Muscle of arm (tissue), 12 donors: ENCODE measurements around the gene CABP4. TPM values are rescaled to one million over a fixed set of nuclear protein-coding genes. Genes with fewer than 3 reads are reported as not detected.

Experiments used
- DNase-seq: peaks from one replicate; pipeline ENCODE4 v3.0.0-alpha.2; 2013
- polyA plus RNA-seq, 12 donors: library from polyadenylated mRNA; unstranded; fragments of 120-200 nt; gene quantifications; one replicate each; pipeline ENCODE4 v1.2.1, GENCODE V29; 2013; ENCODE audit not compliant: insufficient read length in 12 of 12

CABP4 gene
- polyA plus RNA-seq, 12 donors = 0.41 to 1.7 (median 1.0) TPM; not detected in 2

DNA sequence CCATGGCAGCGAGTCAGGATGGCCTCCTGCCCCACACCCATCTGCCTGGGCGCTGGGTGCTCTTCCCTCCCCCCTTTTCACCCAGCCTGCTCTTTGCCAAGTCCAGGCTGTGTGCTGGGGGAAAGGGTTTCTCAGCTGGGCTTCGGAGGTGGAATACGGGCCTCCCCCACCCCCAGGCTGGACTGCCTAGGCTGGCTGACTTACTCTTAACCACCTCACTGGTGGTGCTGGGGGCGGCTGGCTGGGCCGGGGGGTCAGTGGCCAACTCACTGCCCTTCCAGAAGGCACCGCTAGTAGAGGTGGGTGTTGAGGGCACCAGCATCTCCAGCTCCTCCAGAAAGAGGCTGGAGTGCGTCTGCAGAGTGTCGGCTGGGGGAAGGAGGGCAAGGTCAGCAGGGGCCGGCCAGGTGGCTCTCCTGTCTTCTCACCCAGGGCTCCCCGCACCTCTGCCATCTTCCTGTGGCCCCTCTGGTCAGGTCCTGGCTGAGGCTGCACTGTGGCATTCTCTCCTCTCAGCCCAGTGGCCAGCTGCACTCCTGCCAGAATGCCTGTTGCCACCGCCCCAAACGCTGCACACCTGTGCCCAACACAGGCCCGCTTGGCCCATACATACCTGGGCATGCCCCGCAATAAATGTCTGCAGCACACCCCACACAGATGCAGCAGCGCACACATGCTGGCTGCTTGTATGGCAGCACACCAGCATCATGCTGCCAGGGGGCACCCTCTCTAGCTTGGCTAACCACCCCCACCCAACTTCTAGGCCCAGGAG is 40.3 kb downstream of the CABP4 start:
- no peak for DNase-seq

DNA sequence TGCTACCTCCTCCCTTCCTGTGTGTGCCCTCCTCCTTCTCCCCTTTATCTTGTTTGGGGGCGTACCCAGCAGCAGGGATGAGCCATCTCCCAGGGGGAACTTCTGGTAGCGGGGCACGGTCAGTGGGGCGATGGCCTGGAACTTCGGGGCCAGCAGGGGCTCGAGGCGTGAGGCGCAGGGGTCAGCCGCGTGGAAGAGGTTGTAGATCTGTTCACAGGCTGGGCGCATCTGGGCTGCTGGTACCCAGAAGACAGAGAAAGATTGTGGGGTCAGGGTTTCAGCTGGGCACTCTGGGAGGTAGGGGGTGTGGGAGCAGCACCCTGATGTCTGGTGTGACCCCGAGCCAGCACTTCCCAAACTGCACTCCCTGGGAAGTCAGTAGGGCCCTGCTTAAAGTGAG is 41.0 kb downstream of the CABP4 start:
- no peak for DNase-seq

DNA sequence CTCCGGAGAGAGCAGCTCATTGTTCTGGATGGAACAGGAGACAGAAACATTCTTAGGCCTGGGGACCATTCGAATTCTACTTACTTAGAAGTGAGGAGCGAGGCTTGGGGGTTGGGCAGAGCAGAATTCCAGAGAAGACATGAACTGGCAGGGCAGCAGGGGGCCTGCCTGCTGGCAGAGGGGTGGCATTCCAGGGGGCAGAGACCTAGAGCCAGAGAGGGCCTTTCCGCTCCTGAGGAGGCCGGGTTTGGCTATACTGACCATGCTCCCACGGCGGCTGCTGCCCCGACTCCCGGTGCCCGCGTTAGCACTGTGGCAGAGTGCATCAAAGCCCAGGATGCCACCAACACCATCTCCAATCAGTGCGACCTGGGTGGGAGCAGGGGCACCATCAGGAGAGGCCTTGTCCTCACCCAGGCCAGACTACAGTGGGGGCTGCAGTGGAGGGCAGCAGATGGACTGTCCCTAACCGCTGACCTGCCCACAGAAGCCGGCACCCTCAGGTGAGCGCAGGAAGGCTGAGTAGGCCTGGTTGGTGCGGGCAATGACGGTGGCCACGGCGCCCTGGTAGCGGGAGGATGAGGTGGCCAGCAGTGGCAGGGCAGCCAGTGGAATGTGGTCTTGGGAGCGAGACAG is 42.6 kb downstream of the CABP4 start:
- DNase-seq = no peak

DNA sequence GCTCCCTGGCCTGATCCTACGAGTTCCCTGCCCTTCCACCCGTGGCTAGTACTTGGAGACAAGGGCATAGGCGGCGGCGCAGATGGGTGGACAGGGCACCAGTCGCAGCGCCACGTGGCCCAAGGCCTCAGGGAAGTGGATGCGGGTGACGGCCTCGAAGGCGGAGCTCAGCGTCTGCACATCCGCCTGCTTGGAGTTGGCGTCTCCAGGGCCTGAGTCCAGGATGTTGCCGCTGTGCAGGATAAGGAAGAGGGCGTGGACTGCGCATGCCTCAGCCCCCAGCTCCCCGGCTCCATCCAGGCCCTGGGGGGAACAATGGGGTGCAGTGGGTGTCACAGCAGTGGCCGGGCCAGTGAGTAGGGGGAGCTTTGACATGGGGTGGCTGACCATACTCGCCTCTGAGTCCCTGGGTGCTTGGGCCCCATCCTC is 43.4 kb downstream of the CABP4 start:
- no peak for DNase-seq

DNA sequence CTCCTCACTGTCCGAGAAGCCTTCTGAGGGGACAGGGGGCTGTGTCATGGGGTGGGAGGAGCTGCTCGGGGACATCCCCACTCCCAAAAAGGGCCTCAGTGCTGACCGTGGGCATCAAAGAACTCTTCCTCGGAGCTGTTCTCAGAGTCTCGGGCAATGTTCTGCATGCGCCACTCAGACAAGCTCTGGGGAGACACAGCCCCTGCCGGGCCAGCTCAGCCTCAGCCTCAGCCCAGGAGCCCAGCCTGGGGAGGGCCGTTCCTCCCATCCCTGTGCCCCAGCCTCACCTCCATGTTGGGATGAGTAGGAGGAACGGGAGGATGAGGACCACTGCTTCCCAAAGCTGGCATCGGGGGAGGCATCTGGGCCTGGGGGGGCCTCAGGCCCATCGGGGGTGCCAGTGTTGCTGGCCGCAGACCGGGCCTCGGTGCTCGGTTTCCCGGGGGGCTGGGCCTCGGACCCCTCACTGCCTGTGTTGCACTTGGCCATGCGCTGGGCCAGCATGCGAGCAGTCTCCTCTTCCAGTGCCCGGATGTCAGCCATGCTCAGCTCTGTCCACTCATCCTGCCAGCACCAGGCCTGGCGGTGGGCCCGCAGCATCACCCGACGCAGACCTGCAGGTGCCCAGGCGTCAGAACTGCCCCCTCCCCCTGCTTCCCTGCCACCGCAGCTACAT is 44.8 kb downstream of the CABP4 start:
- no peak for DNase-seq

DNA sequence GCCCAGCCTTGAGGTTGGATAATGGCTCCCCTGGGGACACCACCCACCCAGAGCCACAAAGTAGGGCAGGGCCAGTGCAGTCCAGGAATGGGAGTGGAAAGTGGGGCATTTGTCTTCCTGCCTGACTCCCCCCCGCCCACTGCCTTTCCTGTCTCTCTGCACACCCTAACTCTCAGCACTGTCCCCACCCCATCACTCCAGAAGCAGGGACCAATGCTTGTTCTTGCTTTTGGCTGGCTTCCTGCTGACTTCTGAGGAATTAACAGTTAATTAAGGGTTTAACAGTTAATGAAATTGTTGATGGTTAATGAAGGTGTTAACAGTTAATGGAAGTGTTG is 45.3 kb downstream of the CABP4 start:
- no peak for DNase-seq

DNA sequence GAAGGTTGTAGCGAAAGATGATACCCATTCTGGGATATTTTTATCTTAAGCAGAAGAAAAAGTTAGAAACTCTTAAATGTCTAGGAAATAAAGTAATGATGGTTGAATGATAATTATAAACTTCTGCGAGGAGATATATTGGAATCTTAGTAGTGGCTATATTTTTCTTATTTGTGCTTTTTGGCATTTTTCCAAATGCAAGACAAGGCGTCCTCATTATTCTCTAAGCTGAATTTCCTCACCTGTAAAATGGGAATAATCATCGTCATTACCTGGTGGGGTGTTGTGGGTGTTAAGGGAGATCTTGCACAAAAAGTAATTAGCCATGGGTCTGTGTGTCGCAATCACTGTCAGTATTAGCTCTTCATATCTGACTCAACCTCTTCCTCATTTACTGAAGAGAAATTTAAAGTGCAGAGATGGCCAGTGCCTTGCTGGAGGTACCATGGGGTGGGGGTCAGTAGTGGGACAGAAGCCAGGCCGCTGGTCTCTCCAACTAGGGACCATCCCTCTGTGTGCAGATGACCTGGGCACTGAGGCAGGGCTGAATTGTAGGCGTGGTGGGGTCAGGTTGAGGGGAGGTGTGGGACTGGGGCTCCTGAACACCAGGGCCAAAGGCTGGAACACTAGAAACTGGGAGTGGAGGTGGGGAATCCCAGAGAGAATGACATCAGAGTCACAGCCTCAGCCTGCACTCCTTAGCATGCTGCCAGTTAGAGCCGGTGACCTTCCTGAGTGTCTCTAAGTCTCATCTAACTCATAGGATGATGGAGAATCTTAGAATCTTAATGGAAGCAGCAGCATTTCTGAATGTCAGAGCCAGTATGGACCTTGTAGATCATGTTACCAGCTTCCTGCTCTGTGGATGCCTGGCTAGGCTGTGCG is 45.9 kb downstream of the CABP4 start:
- no peak for DNase-seq

DNA sequence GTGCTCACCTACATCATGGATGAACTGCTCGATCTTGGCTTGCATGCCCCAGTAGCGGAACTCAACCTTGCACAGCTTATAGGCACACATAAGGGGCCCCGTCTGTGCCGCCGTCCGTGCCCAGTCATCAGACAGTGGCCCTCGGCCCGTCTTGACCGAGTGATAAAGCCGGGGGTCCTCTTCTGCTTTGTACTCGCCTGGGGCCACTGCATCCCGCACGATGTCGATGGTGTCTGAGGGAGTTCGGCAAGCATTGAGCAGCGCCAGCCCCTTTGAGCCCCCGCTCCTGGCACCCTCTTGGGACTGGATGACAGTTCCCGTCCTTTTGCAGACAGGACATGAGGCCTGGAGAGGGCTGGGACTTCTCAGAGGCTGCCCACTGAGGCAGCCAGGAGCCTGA is 46.7 kb downstream of the CABP4 start:
- no peak for DNase-seq

DNA sequence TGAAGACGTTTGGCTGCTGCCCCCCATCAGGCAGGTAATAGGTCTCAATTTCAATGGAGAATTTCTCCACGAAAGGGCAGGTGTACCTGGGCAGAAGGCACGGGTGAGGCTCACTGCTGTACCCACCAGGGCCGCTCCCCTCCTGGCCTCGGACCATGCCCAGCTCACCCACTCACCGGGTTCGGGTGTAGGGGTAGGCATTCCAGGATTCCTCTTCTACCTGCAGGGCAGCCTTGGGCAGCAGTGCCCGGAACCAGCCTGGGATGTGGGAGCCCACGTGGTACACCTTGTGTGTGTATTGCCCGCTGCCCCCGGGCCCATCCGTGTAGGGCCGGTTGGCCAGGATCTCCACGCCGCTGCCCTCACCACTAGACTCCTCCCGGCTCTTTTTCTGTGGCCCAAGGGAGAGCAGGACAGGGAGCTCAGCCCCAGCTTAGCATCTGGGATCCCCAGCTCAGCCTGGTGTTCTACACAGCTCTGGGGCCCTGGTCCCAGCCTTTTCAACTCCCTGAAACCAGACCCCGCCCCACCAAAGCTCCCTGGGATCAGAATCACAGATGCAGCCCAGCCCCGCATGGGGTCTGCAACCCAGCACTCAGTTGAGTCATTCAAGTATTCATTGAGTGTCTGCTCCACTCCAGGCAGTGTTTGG is 47.3 kb downstream of the CABP4 start:
- no peak for DNase-seq

DNA sequence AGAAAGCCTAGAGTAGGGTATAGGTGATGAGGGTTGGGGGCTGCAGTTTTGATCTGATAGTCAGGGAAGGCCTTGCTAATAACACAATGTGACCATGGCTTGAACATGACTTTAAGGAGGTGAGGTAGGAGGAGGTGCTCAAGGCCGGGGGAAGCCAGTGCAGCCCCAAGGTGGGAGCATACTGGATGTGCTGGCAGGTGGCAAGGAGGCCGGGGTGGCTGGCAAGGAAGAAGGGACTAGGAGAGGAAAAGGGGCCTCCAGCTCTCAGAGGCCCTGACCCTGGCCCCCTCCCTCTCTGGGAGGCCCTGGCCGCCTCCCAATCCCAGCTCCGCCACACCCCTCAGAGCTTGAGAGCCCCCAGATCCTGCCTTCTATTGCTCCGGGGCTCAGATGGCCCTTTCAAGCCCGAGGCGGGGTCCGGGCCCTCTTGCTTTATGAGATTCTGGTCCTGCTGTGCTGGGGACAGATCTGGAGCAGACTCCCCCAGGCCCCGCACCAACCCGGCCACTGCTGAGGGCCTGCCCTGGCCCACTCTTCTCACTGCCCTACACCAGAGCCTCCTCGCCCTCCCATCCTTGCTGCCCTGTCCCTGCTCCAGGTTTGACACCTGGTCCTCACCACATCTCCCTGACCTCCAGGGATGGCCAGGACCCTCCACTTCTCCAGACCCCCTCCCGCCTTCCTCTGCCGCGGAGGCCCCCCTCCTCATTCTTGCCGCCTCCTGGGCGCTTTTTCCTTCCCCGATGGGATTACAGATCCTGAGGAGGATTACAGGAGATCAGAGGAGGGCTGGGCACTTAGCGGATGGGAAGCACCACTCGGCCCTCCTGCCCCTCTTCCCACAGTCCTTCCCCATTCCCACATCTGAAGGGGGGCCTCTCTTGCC is 48.2 kb downstream of the CABP4 start:
- no peak for DNase-seq

DNA sequence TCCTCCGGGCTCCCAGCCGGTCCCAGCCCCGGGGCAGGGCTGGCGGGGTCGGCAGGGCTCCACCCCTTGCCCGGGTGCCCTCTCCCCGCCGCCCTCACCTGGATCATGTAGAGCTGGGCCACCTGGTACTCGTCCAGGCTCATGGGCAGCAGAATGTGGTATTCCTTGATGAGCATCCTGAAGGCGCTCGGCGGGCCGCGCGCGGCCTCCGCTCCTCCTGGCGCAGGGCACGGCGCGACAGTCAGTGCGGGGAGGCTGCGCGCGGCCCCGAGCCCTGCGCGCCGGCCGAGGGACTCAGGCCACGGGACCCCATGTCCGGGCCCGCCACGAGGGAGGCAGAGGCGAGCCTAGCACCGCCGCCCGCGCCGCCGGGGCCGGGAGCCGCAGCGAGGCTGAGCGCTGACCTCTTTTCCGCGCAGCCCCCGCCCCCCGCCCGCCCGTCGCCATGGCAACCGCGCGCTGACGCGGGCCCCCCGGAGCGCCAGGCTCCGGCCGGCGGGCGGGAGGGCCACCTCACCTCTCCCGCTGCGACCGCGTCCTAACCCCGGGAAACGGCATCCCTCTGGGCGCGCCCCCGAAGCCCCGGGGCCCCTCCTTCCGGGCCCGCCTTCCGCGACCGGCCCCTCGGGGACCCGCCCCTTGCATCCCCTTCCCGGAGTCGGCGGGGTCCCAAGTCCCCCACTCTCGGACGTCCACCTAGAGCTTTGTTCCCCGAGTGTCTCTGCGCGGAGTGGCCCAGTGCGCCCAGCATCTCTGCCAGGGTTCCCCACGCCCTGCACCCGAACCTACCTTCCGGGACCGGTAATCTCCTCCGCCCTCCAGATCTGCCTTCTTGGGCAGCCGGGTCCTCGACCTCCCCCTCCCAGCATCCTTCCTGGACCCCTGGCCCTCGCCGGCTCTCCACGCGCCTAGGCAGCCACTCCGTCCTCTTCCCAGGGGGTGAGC is 49.1 kb downstream of the CABP4 start:
- no peak for DNase-seq

DNA sequence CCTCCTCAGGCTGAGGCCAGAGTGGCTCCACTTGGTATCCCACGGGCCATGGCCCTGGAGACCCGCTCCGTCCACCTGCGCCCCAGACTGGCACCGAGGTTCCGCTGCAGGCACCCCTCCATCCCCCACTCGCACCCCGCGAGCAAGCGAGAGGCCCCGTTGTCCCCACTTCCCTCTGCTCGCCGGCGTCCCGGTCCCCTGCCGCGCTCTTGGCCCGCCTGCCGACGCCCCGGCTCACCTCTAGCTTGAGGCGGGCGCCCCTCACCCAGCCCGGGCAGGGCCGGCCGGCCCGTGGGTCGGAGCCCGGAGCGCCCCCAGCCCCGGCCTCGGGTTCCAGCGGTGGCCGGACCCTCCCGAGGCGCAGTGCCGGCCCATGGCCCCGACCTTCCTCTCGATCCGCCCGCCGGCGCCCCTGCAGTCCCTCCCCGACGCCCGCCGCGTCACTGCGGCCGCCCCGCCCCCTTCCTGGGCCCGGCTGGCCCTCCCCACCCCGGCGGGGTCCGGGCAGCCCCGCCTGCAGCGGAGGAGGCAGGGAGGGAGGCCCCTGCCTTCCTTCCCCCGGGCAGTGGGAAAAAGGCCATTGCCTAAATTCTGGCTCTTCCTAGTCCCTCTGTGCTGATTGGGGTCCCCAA is 49.9 kb downstream of the CABP4 start, which contains the start of gene PITPNM1:
Gene PITPNM1 (minus strand): TSS at position 414 of the 632 bp plus-strand sequence. CDS start 1,183 bp downstream, outside the sequence.
- DNase-seq = peak; percentile 56

DNA sequence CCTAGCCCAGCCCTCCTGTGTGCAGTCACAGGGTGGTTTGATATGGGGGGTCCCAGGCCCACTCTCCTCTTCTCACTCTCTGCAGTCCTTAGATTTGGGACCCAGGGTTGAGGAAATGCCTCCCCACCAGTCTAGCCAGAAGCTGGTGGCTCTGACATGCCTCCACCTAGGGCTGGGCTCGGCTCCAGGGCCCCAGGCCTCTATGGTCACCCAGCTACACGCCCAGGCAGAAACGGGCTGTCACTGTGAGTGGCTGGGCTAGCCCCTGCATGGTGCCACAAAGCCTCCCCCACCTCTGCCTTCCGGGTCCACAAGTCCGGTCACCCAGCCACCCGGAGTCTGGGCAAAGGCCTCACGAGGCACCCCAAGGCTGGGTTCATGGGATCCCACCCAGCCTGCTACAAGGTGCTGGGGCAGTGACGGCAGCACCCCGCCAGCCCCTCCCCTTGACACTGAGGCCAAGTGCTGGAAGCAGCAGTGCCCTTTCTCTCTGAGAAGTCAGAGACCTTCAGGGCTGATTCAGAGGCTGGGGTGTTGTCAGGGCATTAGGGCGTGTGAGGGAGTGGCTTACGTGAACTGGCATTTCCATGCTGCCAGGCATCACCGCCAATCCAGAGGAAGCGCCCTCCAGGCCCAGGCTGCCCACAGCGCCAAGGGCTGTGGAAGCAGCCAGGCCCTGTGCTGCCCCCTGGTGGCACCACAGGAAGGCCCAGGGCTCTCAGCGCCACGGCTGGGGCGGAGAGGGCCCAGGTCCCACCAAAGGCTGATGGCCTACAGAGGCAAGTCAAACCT is 50.6 kb downstream of the CABP4 start:
- peak; percentile 80 for DNase-seq

DNA sequence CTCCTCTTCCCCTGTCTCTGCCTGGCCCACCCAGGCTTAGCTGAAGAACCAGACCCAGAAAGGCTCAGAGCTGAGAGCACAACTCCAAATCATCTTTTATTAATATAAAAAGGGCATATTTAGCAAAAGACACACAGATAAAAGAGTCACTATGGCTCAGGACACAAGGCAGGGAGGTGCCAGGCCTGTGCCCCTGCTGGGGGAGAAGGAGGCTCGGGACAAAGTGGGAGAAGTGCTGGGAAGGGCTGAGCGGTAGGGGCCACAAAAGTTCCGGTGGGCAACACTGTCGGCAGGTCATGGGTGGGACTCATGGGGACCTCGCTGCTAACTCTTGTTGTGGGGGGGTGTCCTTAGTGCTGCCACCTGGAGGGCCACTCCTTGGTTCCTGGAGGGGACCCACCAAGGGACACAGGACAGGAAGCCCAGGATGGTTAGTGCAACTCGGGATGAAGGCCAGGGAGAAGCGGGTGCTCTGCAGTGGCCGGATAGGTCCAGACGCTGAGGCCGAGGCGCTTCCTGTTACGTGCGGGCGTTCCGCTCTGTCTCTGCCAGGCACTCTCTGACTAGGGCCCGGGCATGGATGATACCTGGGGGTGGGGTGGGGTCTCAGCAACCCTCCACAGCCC is 51.4 kb downstream of the CABP4 start:
- DNase-seq = no peak

DNA sequence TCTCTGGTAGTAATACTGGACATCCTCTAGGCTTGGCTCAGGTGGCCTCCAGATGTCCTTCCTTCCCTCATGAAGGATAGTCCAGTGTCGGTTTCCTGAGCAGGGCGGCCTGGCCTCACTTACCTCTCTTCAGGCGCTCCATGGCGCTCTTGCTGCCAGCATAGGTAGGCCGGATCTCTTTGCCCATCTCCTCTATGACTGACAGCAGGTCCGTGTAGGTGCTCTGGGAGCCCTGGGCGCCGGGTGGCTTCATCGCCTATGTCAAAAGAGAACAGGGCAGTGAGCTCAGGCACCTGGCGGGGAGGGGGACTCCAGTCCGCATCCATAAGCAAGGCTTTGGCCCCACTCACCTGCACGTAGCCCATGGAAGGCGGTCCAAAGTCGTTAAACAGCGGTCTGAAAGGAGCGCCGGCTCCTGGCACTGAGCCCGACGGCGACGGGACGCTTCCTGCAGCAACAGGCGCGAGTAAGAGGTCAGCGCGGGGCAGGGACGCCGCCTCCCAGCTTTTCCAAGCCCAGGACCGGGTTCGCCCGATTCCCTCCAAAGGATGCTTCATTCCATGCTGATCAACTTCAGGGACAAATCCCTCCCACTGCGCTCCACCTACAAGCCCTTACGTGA is 52.2 kb downstream of the CABP4 start:
- DNase-seq = no peak

DNA sequence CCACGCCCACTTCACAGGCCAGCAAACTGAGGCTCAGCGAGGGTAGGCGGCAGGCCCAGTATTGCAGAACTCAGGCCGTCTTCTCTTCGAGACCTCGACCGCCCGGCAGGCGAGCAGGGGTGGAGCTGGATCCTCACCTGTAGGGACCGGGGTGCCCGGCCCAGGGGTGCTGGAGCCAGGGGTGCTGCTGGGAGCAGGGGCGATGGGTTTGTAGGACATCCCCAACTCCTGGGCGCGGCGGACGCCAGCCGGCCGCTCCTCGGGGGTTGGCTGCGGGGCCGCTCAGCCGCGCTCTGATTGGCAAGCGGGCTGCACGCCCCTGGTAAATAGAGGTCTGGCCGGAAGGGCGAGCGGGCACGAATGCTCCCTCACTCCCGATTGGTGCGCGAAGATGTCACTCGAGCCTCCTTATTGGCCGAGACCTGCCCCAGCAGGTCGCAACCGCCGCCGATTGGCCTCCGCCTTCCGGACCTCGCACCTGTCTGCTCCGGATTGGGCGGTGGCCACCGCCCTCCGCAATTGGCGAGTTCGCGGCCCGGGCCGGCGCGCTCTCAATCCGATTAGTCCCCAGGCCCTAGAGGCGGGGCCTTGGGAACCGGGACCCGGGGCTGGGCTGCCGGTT is 52.8 kb downstream of the CABP4 start, which contains the start of gene CDK2AP2:
Gene CDK2AP2 (minus strand): TSS at position 299 of the 622 bp plus-strand sequence. CDS start 80 bp downstream, at position 219.
- DNase-seq = peak; percentile 95
